Activated naive CD8-positive, alpha-beta T cell treated with anti-CD3 and anti-CD28 coated beads for 36 hours (primary cell): ENCODE measurements around the gene GTF2A1L. TPM values are rescaled to one million over a fixed set of nuclear protein-coding genes. Genes with fewer than 3 reads are reported as not detected.
"Not testable (repeated sequence)": the region's sequence is repeated elsewhere in the genome, so short reads cannot be mapped to it uniquely, and the experiment has no call there.

ENCODE experiments used
- DNase-seq: peaks from one replicate; pipeline ENCODE4 v3.0.0; 2021
- H3K27ac Mint-ChIP-seq: one replicate; pipeline ENCODE4 v1.8.0; 2022; ENCODE audit warnings: mild to moderate bottlenecking, moderate library complexity, mixed read lengths
- H3K27me3 Mint-ChIP-seq: one replicate; pipeline ENCODE4 v1.8.0; 2022; ENCODE audit warnings: mild to moderate bottlenecking, mixed read lengths
- H3K36me3 Mint-ChIP-seq: one replicate; pipeline ENCODE4 v1.8.0; 2021; ENCODE audit warnings: mild to moderate bottlenecking, mixed read lengths
- H3K4me1 Mint-ChIP-seq: one replicate; pipeline ENCODE4 v1.8.0; 2021; ENCODE audit warnings: mixed read lengths
- H3K4me3 Mint-ChIP-seq: one replicate; pipeline ENCODE4 v1.8.0; 2022; ENCODE audit warnings: mild to moderate bottlenecking, moderate library complexity, mixed read lengths
- H3K9me3 Mint-ChIP-seq: one replicate; pipeline ENCODE4 v1.8.0; 2022; ENCODE audit warnings: mixed read lengths
- total RNA-seq, 2 experiments: library from RNA; stranded (reverse); gene quantifications; one replicate each; pipeline ENCODE4 v1.2.3, GENCODE V29; 2021

The GTF2A1L gene
- total RNA-seq, 2 experiments from 2014 or later, result not detected

GRCh38 chr2:48597492-48597891 lies 20.2 kb upstream of the GTF2A1L start:
- H3K27me3 Mint-ChIP-seq, result no peaks in the 10 kb centered on the region

GRCh38 chr2:48600204-48600813 lies 17.3 kb upstream of the GTF2A1L start:
- no peak overlapping the region for H3K27ac Mint-ChIP-seq
- DNase-seq, result no peak
- no peak overlapping the region for H3K4me3 Mint-ChIP-seq
- no peaks in the 10 kb centered on the region for H3K4me1 Mint-ChIP-seq
- no peaks in the 10 kb centered on the region for H3K9me3 Mint-ChIP-seq
- no peaks in the 10 kb centered on the region for H3K36me3 Mint-ChIP-seq
- no peaks in the 10 kb centered on the region for H3K27me3 Mint-ChIP-seq

More at GRCh38 chr2:48597492-48597891, 20.2 kb upstream of the GTF2A1L start:
- Mint-ChIP-seq H3K36me3 (no peaks in the 10 kb centered on the region), H3K27ac (no peak overlapping the region), H3K4me3 (no peak overlapping the region), H3K9me3 (no peaks in the 10 kb centered on the region), H3K4me1 (no peaks in the 10 kb centered on the region)
- DNase-seq, result no peak

GRCh38 chr2:48600917-48601316 lies 16.7 kb upstream of the GTF2A1L start:
- Mint-ChIP-seq H3K9me3 (no peaks in the 10 kb centered on the region), H3K36me3 (no peaks in the 10 kb centered on the region), H3K27me3 (no peaks in the 10 kb centered on the region), H3K4me3 (no peak overlapping the region), H3K4me1 (no peaks in the 10 kb centered on the region), H3K27ac (no peak overlapping the region)
- no peak for DNase-seq

- Mint-ChIP-seq H3K36me3 (no peaks in the 10 kb centered on the region), H3K27ac (no peak overlapping the region)
- no peak for DNase-seq
These were observed 16.3 kb upstream of the GTF2A1L start for GRCh38 chr2:48601349-48601748.

GRCh38 chr2:48605482-48606175 lies 12.0 kb upstream of the GTF2A1L start:
- H3K27ac Mint-ChIP-seq, result no peak overlapping the region
- no peaks in the 10 kb centered on the region for H3K9me3 Mint-ChIP-seq

More at GRCh38 chr2:48601349-48601748, 16.3 kb upstream of the GTF2A1L start:
- Mint-ChIP-seq H3K4me1 (no peaks in the 10 kb centered on the region), H3K9me3 (no peaks in the 10 kb centered on the region), H3K27me3 (no peaks in the 10 kb centered on the region), H3K4me3 (no peak overlapping the region)

GRCh38 chr2:48607307-48608014 lies 10.2 kb upstream of the GTF2A1L start:
- Mint-ChIP-seq H3K4me3 (no peak overlapping the region), H3K36me3 (no peaks in the 10 kb centered on the region)

More at GRCh38 chr2:48605482-48606175, 12.0 kb upstream of the GTF2A1L start:
- Mint-ChIP-seq H3K4me3 (no peak overlapping the region), H3K27me3 (no peaks in the 10 kb centered on the region), H3K36me3 (no peaks in the 10 kb centered on the region), H3K4me1 (no peaks in the 10 kb centered on the region)
- DNase-seq, result no peak

GRCh38 chr2:48613211-48613610 lies 4.4 kb upstream of the GTF2A1L start:
- Mint-ChIP-seq H3K36me3 (no peaks in the 10 kb centered on the region), H3K9me3 (no peaks in the 10 kb centered on the region), H3K4me3 (no peak overlapping the region), H3K27ac (no peak overlapping the region), H3K27me3 (peaks cover 9% of the 10 kb centered on the region), H3K4me1 (no peaks in the 10 kb centered on the region)
- DNase-seq, result no peak

More at GRCh38 chr2:48607307-48608014, 10.2 kb upstream of the GTF2A1L start:
- no peak overlapping the region for H3K27ac Mint-ChIP-seq
- DNase-seq, result no peak
- no peaks in the 10 kb centered on the region for H3K27me3 Mint-ChIP-seq
- H3K9me3 Mint-ChIP-seq, result no peaks in the 10 kb centered on the region
- H3K4me1 Mint-ChIP-seq, result no peaks in the 10 kb centered on the region

- not testable (repeated sequence) for H3K9me3 Mint-ChIP-seq, H3K4me3 Mint-ChIP-seq, DNase-seq, H3K36me3 Mint-ChIP-seq, H3K27ac Mint-ChIP-seq, H3K4me1 Mint-ChIP-seq, H3K27me3 Mint-ChIP-seq
These were observed 3.1 kb upstream of the GTF2A1L start for GRCh38 chr2:48614581-48614980.

- Mint-ChIP-seq H3K36me3 (no peaks in the 10 kb centered on the region), H3K4me3 (no peak overlapping the region), H3K27me3 (peaks cover 10% of the 10 kb centered on the region), H3K9me3 (no peaks in the 10 kb centered on the region), H3K27ac (no peak overlapping the region), H3K4me1 (no peaks in the 10 kb centered on the region)
- no peak for DNase-seq
These were observed 1.9 kb downstream of the GTF2A1L start for GRCh38 chr2:48619526-48619925.

GRCh38 chr2:48620604-48621003 lies 2.9 kb downstream of the GTF2A1L start:
- Mint-ChIP-seq H3K27me3 (peaks cover 10% of the 10 kb centered on the region), H3K4me1 (no peaks in the 10 kb centered on the region), H3K4me3 (no peak overlapping the region), H3K9me3 (no peaks in the 10 kb centered on the region), H3K27ac (no peak overlapping the region), H3K36me3 (no peaks in the 10 kb centered on the region)
- DNase-seq, result no peak

GRCh38 chr2:48622691-48623090 lies 5.0 kb downstream of the GTF2A1L start:
- not testable (repeated sequence) for H3K4me1 Mint-ChIP-seq, H3K36me3 Mint-ChIP-seq, H3K4me3 Mint-ChIP-seq, H3K27me3 Mint-ChIP-seq, DNase-seq, H3K27ac Mint-ChIP-seq, H3K9me3 Mint-ChIP-seq

GRCh38 chr2:48624696-48625095 lies 7.0 kb downstream of the GTF2A1L start:
- H3K36me3 Mint-ChIP-seq, result no peaks in the 10 kb centered on the region
- no peak for DNase-seq
- no peaks in the 10 kb centered on the region for H3K27me3 Mint-ChIP-seq
- H3K4me1 Mint-ChIP-seq, result no peaks in the 10 kb centered on the region
- peaks cover 5% of the 10 kb centered on the region for H3K9me3 Mint-ChIP-seq
- H3K4me3 Mint-ChIP-seq, result no peak overlapping the region
- H3K27ac Mint-ChIP-seq, result no peak overlapping the region

GRCh38 chr2:48626047-48626446 lies 8.4 kb downstream of the GTF2A1L start:
- Mint-ChIP-seq H3K36me3 (no peaks in the 10 kb centered on the region), H3K4me3 (no peak overlapping the region), H3K9me3 (peaks cover 5% of the 10 kb centered on the region), H3K27ac (no peak overlapping the region), H3K4me1 (no peaks in the 10 kb centered on the region), H3K27me3 (peaks cover 10% of the 10 kb centered on the region)
- no peak for DNase-seq

GRCh38 chr2:48633143-48633542 lies 15.5 kb downstream of the GTF2A1L start:
- H3K4me1 Mint-ChIP-seq, result no peaks in the 10 kb centered on the region
- H3K36me3 Mint-ChIP-seq, result no peaks in the 10 kb centered on the region

GRCh38 chr2:48635786-48636185 lies 18.1 kb downstream of the GTF2A1L start:
- no peaks in the 10 kb centered on the region for H3K4me1 Mint-ChIP-seq
- no peaks in the 10 kb centered on the region for H3K9me3 Mint-ChIP-seq
- H3K27ac Mint-ChIP-seq, result no peak overlapping the region
- peaks cover 32% of the 10 kb centered on the region for H3K27me3 Mint-ChIP-seq
- DNase-seq, result no peak
- H3K4me3 Mint-ChIP-seq, result no peak overlapping the region
- H3K36me3 Mint-ChIP-seq, result no peaks in the 10 kb centered on the region

More at GRCh38 chr2:48633143-48633542, 15.5 kb downstream of the GTF2A1L start:
- Mint-ChIP-seq H3K9me3 (no peaks in the 10 kb centered on the region), H3K27ac (no peak overlapping the region), H3K27me3 (peaks cover 37% of the 10 kb centered on the region), H3K4me3 (no peak overlapping the region)
- no peak for DNase-seq
